Sigmoid colon (tissue), 4 donors: Measurements from ENCODE around the gene ATXN1L.

ENCODE experiments used
- EP300 ChIP-seq, 4 donors: sonication (generic); formaldehyde crosslinking; IDR thresholded peaks; one replicate each; pipeline ENCODE4 v1.6.1; 2017; ENCODE audit warnings: antibody characterized with exemption in 4 of 4
- POLR2A ChIP-seq, 2 donors: fragments of 450-650 bp; IDR thresholded peaks; one replicate each; pipeline ENCODE4 v1.6.1; 2016; ENCODE audit warnings: antibody characterized with exemption in 2 of 2, mild to moderate bottlenecking in 2 of 2, moderate library complexity in 2 of 2
- POLR2AphosphoS5 ChIP-seq, 4 donors: sonication (generic); formaldehyde crosslinking; IDR thresholded peaks; one replicate each; pipeline ENCODE4 v1.6.1; 2017; ENCODE audit warnings: antibody characterized with exemption in 4 of 4
- TF ChIP-seq, protein P1 (sequence below), 4 experiments: fragments of 450-650 bp in 3 of 4; fragments of 200-600 bp in 1 of 4; IDR thresholded peaks; one replicate each; pipeline ENCODE4 v1.5.1; 2016 to 2019; ENCODE audit warnings: antibody characterized with exemption in 4 of 4, mild to moderate bottlenecking in 3 of 4, moderate library complexity in 2 of 4

DNA sequence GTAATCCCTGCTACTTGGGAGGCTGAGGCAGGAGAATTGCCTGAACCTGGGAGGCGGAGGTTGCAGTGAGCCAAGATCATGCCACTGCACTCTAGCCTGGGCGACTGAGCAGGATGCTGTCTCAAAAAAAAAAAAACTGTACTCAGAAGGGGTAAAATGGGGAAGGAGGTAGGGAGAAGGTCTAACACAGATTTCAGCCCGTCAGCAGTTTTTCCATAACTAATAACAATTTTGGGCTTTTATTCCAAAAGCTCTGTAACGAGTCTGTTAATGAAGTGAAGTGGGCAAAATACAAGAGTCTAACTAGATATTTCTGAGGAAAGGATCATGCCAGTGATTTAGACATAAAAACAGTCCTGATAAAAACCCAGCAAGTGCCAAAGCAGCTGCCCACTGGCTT, 27.4 kb downstream of the ATXN1L start:
- TF ChIP-seq POLR2A (IDR thresholded peaks at IDR 0.05): no peak
- no peak for TF ChIP-seq EP300 (IDR thresholded peaks at IDR 0.05)
- TF ChIP-seq, protein P1, sequence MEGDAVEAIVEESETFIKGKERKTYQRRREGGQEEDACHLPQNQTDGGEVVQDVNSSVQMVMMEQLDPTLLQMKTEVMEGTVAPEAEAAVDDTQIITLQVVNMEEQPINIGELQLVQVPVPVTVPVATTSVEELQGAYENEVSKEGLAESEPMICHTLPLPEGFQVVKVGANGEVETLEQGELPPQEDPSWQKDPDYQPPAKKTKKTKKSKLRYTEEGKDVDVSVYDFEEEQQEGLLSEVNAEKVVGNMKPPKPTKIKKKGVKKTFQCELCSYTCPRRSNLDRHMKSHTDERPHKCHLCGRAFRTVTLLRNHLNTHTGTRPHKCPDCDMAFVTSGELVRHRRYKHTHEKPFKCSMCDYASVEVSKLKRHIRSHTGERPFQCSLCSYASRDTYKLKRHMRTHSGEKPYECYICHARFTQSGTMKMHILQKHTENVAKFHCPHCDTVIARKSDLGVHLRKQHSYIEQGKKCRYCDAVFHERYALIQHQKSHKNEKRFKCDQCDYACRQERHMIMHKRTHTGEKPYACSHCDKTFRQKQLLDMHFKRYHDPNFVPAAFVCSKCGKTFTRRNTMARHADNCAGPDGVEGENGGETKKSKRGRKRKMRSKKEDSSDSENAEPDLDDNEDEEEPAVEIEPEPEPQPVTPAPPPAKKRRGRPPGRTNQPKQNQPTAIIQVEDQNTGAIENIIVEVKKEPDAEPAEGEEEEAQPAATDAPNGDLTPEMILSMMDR (IDR thresholded peaks at IDR 0.05): no peak
- no peak for TF ChIP-seq POLR2AphosphoS5 (IDR thresholded peaks at IDR 0.05)
